Measurements from ENCODE around the gene RABEP2. TPM values are rescaled to one million over a fixed set of nuclear protein-coding genes. Genes with fewer than 3 reads are reported as not detected.
A peak's percentile ranks its signal among the peaks of the same experiment; 100 is the strongest.

RABEP2 gene
- total and polyA plus RNA-seq, 9 of the 15 experiments (the other 6 are each of a cell fraction or from before 2014, with no cell fraction given), result 0.15 to 13.4 (median 3.5) TPM

DNA sequence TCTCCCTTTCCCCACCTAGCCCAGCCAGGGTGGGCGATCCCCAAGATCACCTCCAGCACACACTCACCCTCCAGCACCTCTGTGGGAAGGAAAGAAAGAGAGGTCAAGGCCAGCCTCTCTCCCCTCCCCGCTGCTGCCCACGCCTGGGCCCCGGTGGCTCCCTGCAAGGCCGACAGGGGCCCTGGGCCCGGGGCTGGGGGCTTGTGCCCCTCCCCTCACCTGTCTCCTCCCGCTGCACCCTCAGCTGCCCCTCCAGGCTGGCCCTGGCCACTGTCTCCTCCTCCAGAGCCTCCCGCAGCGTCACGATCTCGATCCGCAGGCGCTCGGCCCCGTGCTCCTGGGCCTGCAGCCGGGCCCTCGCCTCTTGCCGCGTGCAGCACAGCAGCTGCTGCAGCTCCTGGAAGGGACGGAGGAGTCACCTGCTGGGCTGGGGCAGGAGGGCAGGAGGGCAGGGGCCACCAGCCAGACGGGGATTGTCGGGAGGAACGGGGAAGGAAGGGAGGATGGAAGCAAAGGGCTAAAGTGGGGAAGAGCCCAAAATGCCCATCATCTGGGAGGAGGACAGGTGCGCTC, 19.2 kb downstream of the RABEP2 start (continued):
- TF ChIP-seq RBM22 (IDR thresholded peaks at IDR 0.05; ENCODE audit: low read depth, low read length, poor library complexity, severe bottlenecking), result no peak

DNA sequence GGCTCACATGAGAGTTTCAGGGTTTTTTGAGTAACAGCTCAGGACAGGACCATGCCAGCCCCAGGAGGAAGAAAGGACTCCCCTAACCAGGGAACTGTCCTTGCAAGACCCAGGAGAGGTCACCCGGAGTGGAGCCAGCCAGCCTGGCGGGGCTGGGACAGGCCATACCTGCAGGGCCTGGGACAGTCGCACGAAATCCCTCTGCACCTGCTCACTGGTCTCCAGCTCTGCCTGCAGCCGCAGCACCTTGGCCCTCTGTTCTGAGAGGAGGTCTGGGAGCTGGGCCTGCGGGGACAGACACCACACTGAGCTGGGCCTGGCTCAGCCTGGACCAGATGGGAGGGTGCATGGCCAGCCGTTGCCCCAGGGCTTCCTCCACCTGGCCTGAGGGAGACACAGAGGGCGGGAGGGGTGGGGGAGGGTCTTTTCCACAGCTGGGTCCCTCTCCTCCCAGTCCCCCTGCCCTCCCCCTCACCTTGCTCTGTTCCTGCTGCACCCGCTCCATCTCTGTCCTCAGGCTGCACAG, 19.7 kb downstream of the RABEP2 start:
- Histone ChIP-seq H3K9me3 (replicated peaks; ENCODE audit: control insufficient read depth, insufficient read depth, low read depth, low read length) (no peaks in the 10 kb centered on the region), H3K9me1 (ENCODE audit: control insufficient read depth, insufficient read depth, low read length) (peaks cover 4% of the 10 kb centered on the region), H2AFZ (ENCODE audit: low read depth, low read length) (no peak overlapping the region), H3K27me3 (ENCODE audit: control insufficient read depth in 2 of 2, insufficient read depth in 2 of 2, low read length in 2 of 2) (no peaks in the 10 kb centered on the region), H3K79me2 (ENCODE audit: control insufficient read depth, insufficient read depth, low read length) (no peaks in the 10 kb centered on the region), H3K27ac (ENCODE audit: extremely low read depth, low read depth, low read length) (no peak overlapping the region), H3K9ac (ENCODE audit: insufficient read depth in 1 of 2, low read depth in 2 of 2, low read length in 2 of 2) (peak overlapping the region in 1 of 2 experiments; percentile 35; a peak in 1 of 4 replicates), H3K4me2 (ENCODE audit: insufficient read depth, low read length) (no peak overlapping the region), H3K4me3 (no peak overlapping the region), H4K20me1 (replicated peaks; ENCODE audit: control insufficient read depth, insufficient read depth, low read length) (no peaks in the 10 kb centered on the region), H3K4me1 (replicated peaks in 1 of 2; ENCODE audit: control insufficient read depth in 2 of 2, insufficient read depth in 2 of 2, low read length in 2 of 2) (peaks cover 0 to 28% of the 10 kb centered on the region in 2 experiments; a peak in 2 of 5 replicates), H3K36me3 (ENCODE audit: control insufficient read depth, insufficient read depth, low read length) (no peaks in the 10 kb centered on the region)
- TF ChIP-seq PTBP1 (IDR thresholded peaks at IDR 0.05; ENCODE audit: low read depth, low read length) (no peak), KDM2B (CRISPR knock-in tag; IDR thresholded peaks at IDR 0.05) (no peak)
- in situ Hi-C loops (cut with MboI) (no loop called here), intact Hi-C loops (cut with micrococcal nuclease) (no loop called here)
- ChIA-PET POLR2A (interaction anchor here (0.7 kb wide), 1 partner anchor 10 kb away, joined by 3 read pairs; no protein-coding TSS in a partner anchor), CTCF (ENCODE audit: low intra/inter-chr PET ratio) (no interaction called here)
- FAIRE-seq, result no peak
- WGBS (ENCODE audit: insufficient coverage, low coverage, missing lambda C conversion rate), result 76% methylated on average over 7 of the region's 9 CpGs
- DNase-seq (ENCODE audit: extremely low read depth in 1 of 4, low spot score in 3 of 4), result peak in 1 of 4 experiments; percentile 9
- no peak; the same call in 1 of the 3 replicates for ATAC-seq
- BruUV-seq (replicated peaks), result no TSS peak
